H1 (cell line): ENCODE results near the gene ADGRL2. TPM values are rescaled to one million over a fixed set of nuclear protein-coding genes. Genes with fewer than 3 reads are reported as not detected.

Experiments
- CTCF ChIA-PET: fragments of 300-600 bp; sonication (Branson Sonifier 250); formaldehyde crosslinking; loops from one replicate; lab custom pipeline; 2021; ENCODE audit not compliant: partially characterized antibody; lab: Charles Lee
- POLR2A ChIA-PET: fragments of 300-600 bp; sonication (Branson Sonifier 250); formaldehyde crosslinking; loops from one replicate; lab custom pipeline; 2021; ENCODE audit warnings: inconsistent platforms; ENCODE audit not compliant: partially characterized antibody; lab: Charles Lee
- DNase-seq, 2 experiments: peaks; one replicate each; pipeline versions ENCODE4 v3.0.0 to v3.0.0-alpha.2; 2010 to 2022; ENCODE audit warnings: low spot score in 2 of 2, low read depth in 1 of 2, mixed read lengths in 1 of 2
- FAIRE-seq: peaks from 2 replicates; lab custom pipeline; 2011; peaks lifted over from hg19 to GRCh38; lab: Jason Lieb, UNC
- H2AFZ ChIP-seq: 2 replicates; pipeline ENCODE4 v1.8.1; 2012; ENCODE audit warnings: low read length, inconsistent platforms
- H2AK5ac ChIP-seq: 2 replicates; pipeline ENCODE4 v1.6.1; 2013; ENCODE audit warnings: low read depth, low read length
- H2BK120ac ChIP-seq: replicated peaks from 2 replicates; pipeline ENCODE3; 2013; ENCODE audit warnings: low read depth, low read length, inconsistent platforms
- H2BK12ac ChIP-seq: 2 replicates; pipeline ENCODE4 v1.6.1; 2013; ENCODE audit warnings: low read depth, low read length
- H2BK15ac ChIP-seq: 2 replicates; pipeline ENCODE4 v1.6.1; 2013; ENCODE audit warnings: low read length
- H2BK20ac ChIP-seq: 2 replicates; pipeline ENCODE4 v1.6.1; 2013; ENCODE audit warnings: low read length
- H2BK5ac ChIP-seq: 2 replicates; pipeline ENCODE4 v1.6.1; 2013; ENCODE audit warnings: low read depth, low read length
- H3K14ac ChIP-seq: 2 replicates; pipeline ENCODE4 v1.6.1; 2013; ENCODE audit warnings: inconsistent platforms; ENCODE audit not compliant: insufficient read length
- H3K18ac ChIP-seq: 2 replicates; pipeline ENCODE4 v1.6.1; 2013; ENCODE audit warnings: low read length; ENCODE audit errors: extremely low read depth
- H3K23ac ChIP-seq: 2 replicates; pipeline ENCODE4 v1.6.1; 2013; ENCODE audit warnings: inconsistent platforms; ENCODE audit not compliant: insufficient read length
- H3K23me2 ChIP-seq: 2 replicates; pipeline ENCODE4 v1.6.1; 2013; ENCODE audit warnings: low read depth, low read length
- H3K27ac ChIP-seq: 2 replicates; pipeline ENCODE4 v1.6.1; 2011; ENCODE audit warnings: low read depth, low read length, inconsistent platforms
- H3K27me3 ChIP-seq, 4 experiments: replicated peaks in 1 of 4; 1 replicate in 1 of 4; 2 replicates in 3 of 4; pipeline versions ENCODE4 v1.6.1 to v1.8.1; 2011 to 2013; ENCODE audit warnings: low read length in 3 of 4, mild to moderate bottlenecking in 3 of 4, inconsistent platforms in 2 of 4, mixed read lengths in 2 of 4, moderate library complexity in 1 of 4; ENCODE audit not compliant: control insufficient read depth in 3 of 4, insufficient read depth in 3 of 4; ENCODE audit errors: extremely low read depth in 1 of 4
- H3K36me3 ChIP-seq, 4 experiments: 2 replicates each; pipeline versions ENCODE4 v1.6.1 to v1.8.1; 2011 to 2013; ENCODE audit warnings: mild to moderate bottlenecking in 4 of 4, low read length in 3 of 4, moderate library complexity in 2 of 4, control low read depth in 1 of 4, inconsistent platforms in 1 of 4; ENCODE audit not compliant: insufficient read depth in 4 of 4, control insufficient read depth in 2 of 4
- H3K4ac ChIP-seq: replicated peaks from 2 replicates; pipeline ENCODE3; 2013; ENCODE audit warnings: low read length, low read depth, mixed read lengths, inconsistent platforms; ENCODE audit not compliant: insufficient read length
- H3K4me1 ChIP-seq, 4 experiments: replicated peaks in 1 of 4; 1 replicate in 1 of 4; 2 replicates in 3 of 4; pipeline versions ENCODE4 v1.6.1 to v1.8.1; 2011 to 2013; ENCODE audit warnings: low read length in 3 of 4, inconsistent platforms in 2 of 4, mixed read lengths in 1 of 4; ENCODE audit not compliant: insufficient read depth in 4 of 4, control insufficient read depth in 3 of 4
- H3K4me2 ChIP-seq, 2 experiments: 2 replicates each; pipeline versions ENCODE4 v1.6.1 to v1.8.1; 2011 to 2013; ENCODE audit warnings: low read depth in 2 of 2, low read length in 2 of 2, control low read depth in 1 of 2, inconsistent platforms in 1 of 2, mild to moderate bottlenecking in 1 of 2; ENCODE audit not compliant: insufficient read depth in 1 of 2
- H3K4me3 ChIP-seq, 4 experiments: fragments of 200-600, 300-600 bp in 1 of 4; sonication (generic), shearing (Covaris generic), sonication (Bioruptor Twin) in 1 of 4; 2 replicates each; pipeline versions ENCODE4 v1.5.1 to v1.8.1; 2011 to 2016; ENCODE audit warnings: low read length in 4 of 4, low read depth in 3 of 4, control low read depth in 2 of 4, inconsistent platforms in 2 of 4, mild to moderate bottlenecking in 2 of 4, mixed read lengths in 1 of 4, moderate library complexity in 1 of 4; ENCODE audit not compliant: insufficient read depth in 2 of 4; ENCODE audit errors: extremely low read depth in 1 of 4
- H3K56ac ChIP-seq: replicated peaks from 2 replicates; pipeline ENCODE3; 2013; ENCODE audit warnings: low read depth, mild to moderate bottlenecking, mixed read lengths, low read length, inconsistent platforms; ENCODE audit not compliant: insufficient read length
- H3K79me1 ChIP-seq: 2 replicates; pipeline ENCODE4 v1.6.1; 2013; ENCODE audit warnings: low read depth, low read length, control low read depth
- H3K79me2 ChIP-seq, 2 experiments: 2 replicates each; pipeline versions ENCODE4 v1.6.1 to v1.8.1; 2012 to 2013; ENCODE audit warnings: low read length in 2 of 2, mild to moderate bottlenecking in 2 of 2, inconsistent platforms in 1 of 2; ENCODE audit not compliant: insufficient read depth in 2 of 2, control insufficient read depth in 1 of 2
- H3K9ac ChIP-seq, 4 experiments: replicated peaks in 1 of 4; 1 replicate in 1 of 4; 2 replicates in 3 of 4; pipeline versions ENCODE4 v1.6.1 to v1.8.1; 2011 to 2013; ENCODE audit warnings: low read depth in 3 of 4, low read length in 3 of 4, control low read depth in 2 of 4, mild to moderate bottlenecking in 2 of 4, moderate library complexity in 2 of 4, inconsistent platforms in 1 of 4; ENCODE audit errors: extremely low read depth in 1 of 4
- H3K9me3 ChIP-seq, 2 experiments: 2 replicates each; pipeline versions ENCODE4 v1.6.1 to v1.8.1; 2012 to 2013; ENCODE audit warnings: mild to moderate bottlenecking in 2 of 2, moderate library complexity in 2 of 2, control low read depth in 1 of 2, inconsistent platforms in 1 of 2, low read depth in 1 of 2, low read length in 1 of 2, mixed read lengths in 1 of 2; ENCODE audit not compliant: insufficient read depth in 2 of 2
- H4K20me1 ChIP-seq, 2 experiments: replicated peaks in 1 of 2; 2 replicates each; pipeline versions ENCODE3 to v1.8.1; 2011 to 2013; ENCODE audit warnings: inconsistent platforms in 2 of 2, low read length in 2 of 2, mild to moderate bottlenecking in 1 of 2; ENCODE audit not compliant: insufficient read depth in 2 of 2, control insufficient read depth in 1 of 2
- H4K5ac ChIP-seq: 2 replicates; pipeline ENCODE4 v1.6.1; 2013; ENCODE audit warnings: low read length, low read depth, mixed read lengths, inconsistent platforms; ENCODE audit not compliant: insufficient read length
- H4K8ac ChIP-seq: 2 replicates; pipeline ENCODE4 v1.8.0; 2013; ENCODE audit warnings: mild to moderate bottlenecking, moderate library complexity, low read length, inconsistent platforms; ENCODE audit not compliant: insufficient read depth; ENCODE audit errors: extremely low read depth
- H4K91ac ChIP-seq: replicated peaks from 2 replicates; pipeline ENCODE3; 2013; ENCODE audit warnings: low read length, mixed read lengths, inconsistent platforms; ENCODE audit not compliant: insufficient read length
- CREB1 ChIP-seq: IDR thresholded peaks from 2 replicates; pipeline ENCODE4 v1.6.1; 2012; ENCODE audit warnings: inconsistent platforms
- CTBP2 ChIP-seq: IDR thresholded peaks from 2 replicates; pipeline ENCODE4 v1.7.0; 2011; ENCODE audit warnings: borderline replicate concordance, mild to moderate bottlenecking, moderate library complexity, mixed read lengths, low read length; ENCODE audit not compliant: insufficient read depth, insufficient read length
- GABPA ChIP-seq: IDR thresholded peaks from 2 replicates; pipeline ENCODE4 v1.6.1; 2011; ENCODE audit warnings: mild to moderate bottlenecking, low read length, moderate library complexity, borderline replicate concordance; ENCODE audit not compliant: insufficient read depth
- JUN ChIP-seq: IDR thresholded peaks from 2 replicates; pipeline ENCODE4 v1.6.1; 2011; ENCODE audit warnings: low read depth, mild to moderate bottlenecking, improper control_type of control experiment, low read length
- JUND ChIP-seq: IDR thresholded peaks from 2 replicates; pipeline ENCODE4 v1.6.1; 2011; ENCODE audit warnings: mild to moderate bottlenecking, improper control_type of control experiment, low read length
- NANOG ChIP-seq: IDR thresholded peaks from 2 replicates; pipeline ENCODE4 v1.6.1; 2011; ENCODE audit warnings: low read length, low read depth, mild to moderate bottlenecking, inconsistent platforms; ENCODE audit not compliant: insufficient read depth, poor library complexity, severe bottlenecking
- SAP30 ChIP-seq: fragments of 300-600 bp; sonication (generic); IDR thresholded peaks from 2 replicates; pipeline ENCODE4 v1.7.1; 2012; ENCODE audit warnings: low read length, moderate library complexity, mild to moderate bottlenecking, inconsistent platforms; ENCODE audit not compliant: insufficient read depth, insufficient replicate concordance
- SP1 ChIP-seq: IDR thresholded peaks from 2 replicates; pipeline ENCODE4 v1.6.1; 2011; ENCODE audit warnings: low read depth, low read length
- TAF7 ChIP-seq: optimal IDR thresholded peaks from 2 replicates; pipeline ENCODE3; 2011; ENCODE audit warnings: low read depth, mild to moderate bottlenecking, inconsistent platforms, low read length, moderate library complexity, borderline replicate concordance
- WGBS, 2 experiments: shearing (Covaris generic) in 1 of 2; methylation state at CpG; one replicate each; pipeline versions ENCODE4 v1.1.6 to v1.1.7; 2013 to 2015; ENCODE audit warnings: low lambda C conversion rate in 2 of 2, mixed read lengths in 2 of 2, inconsistent platforms in 1 of 2, low coverage in 1 of 2, missing lambda C conversion rate in 1 of 2; ENCODE audit not compliant: insufficient replicate concordance in 2 of 2, insufficient coverage in 1 of 2, insufficient read length in 1 of 2; ENCODE audit errors: extremely low coverage in 1 of 2, missing lambda C conversion rate in 1 of 2; 5-methylcytosine and 5-hydroxymethylcytosine counted together
- polyA plus RNA-seq, 7 experiments: library from polyadenylated mRNA; depleted of rRNA in 3 of 7; stranded (reverse) in 5 of 7; unstranded in 2 of 7; fragments of >200 nt in 5 of 7; fragments of 200-250 nt in 2 of 7; gene quantifications; 1 replicate in 5 of 7; 2 replicates in 1 of 7; 4 replicates in 1 of 7; pipeline versions ENCODE4 v1.2.1 to v1.2.3, GENCODE V29; 2011 to 2013; ENCODE audit warnings: missing spikeins in 2 of 7, mixed read lengths in 2 of 7
- total RNA-seq: library from RNA; stranded (reverse); fragmentation: NEBNext Ultra II Directional; extraction: Animal tissue kit (Norgen Biotek cat#: 25700); gene quantifications from 2 replicates; pipeline ENCODE4 v1.2.1, GENCODE V29; 2021
- TF ChIP-seq, protein P1 (sequence below), 3 experiments: IDR thresholded peaks; 1 replicate in 2 of 3; 2 replicates in 1 of 3; pipeline versions ENCODE4 v1.5.1 to v1.6.1; 2011; ENCODE audit warnings: low read length in 3 of 3, mild to moderate bottlenecking in 3 of 3, inconsistent platforms in 2 of 3, low read depth in 1 of 3, moderate library complexity in 1 of 3; ENCODE audit not compliant: insufficient read depth in 1 of 3; ENCODE audit errors: control extremely low read depth in 1 of 3

Gene ADGRL2
- total and polyA plus RNA-seq, 2 of the 8 experiments (the other 6 are each of a cell fraction or from before 2014, with no cell fraction given) = 113 to 124 TPM

DNA sequence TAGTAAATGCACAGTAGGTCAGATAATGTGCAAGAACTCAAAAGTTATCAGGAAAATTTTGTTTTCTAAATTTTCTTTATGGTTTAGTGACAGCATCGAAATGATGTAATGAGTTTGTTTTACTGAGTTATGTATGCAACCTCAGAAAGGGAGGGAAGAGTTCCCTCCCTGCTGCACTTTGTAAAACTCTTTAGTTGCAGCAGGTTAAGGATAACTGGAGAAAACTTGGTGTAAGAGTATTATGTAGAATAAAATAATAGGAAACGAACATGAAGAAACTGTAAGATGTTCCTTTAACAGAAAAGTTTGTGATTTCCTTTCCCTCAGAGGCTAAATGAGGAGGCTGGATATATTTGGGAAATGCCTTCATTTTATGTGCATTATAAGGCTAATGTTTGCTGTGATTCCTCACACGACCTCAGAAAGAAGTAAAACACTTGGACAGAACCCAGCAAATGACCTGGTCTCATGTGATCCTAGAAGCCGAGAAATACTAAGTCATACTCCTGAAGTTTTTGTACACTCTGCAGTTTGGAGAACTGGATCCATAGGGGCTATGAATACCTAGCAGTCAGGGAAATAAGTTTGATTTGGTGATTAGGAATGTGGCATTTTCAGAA is 35.4 kb downstream of the ADGRL2 start:
- Histone ChIP-seq H3K9me3 (no peaks in the 10 kb centered on the region), H3K23me2 (no peaks in the 10 kb centered on the region), H2AFZ (no peak overlapping the region), H3K4me3 (no peak overlapping the region), H4K20me1 (peaks cover 4 to 18% of the 10 kb centered on the region in 2 experiments), H3K18ac (no peak overlapping the region), H2BK12ac (no peak overlapping the region), H3K4me2 (no peak overlapping the region), H2BK15ac (no peak overlapping the region), H2BK120ac (no peak overlapping the region), H3K23ac (no peak overlapping the region), H4K91ac (no peak overlapping the region), H3K36me3 (peaks cover 0 to 28% (median 2%) of the 10 kb centered on the region in 4 experiments; a peak in 3 of 8 replicates), H2BK5ac (no peak overlapping the region), H3K27me3 (no peaks in the 10 kb centered on the region), H3K4ac (no peak overlapping the region), H3K14ac (no peak overlapping the region), H3K79me2 (peaks cover 0 to 97% of the 10 kb centered on the region in 2 experiments; a peak in 3 of 4 replicates), H3K56ac (no peak overlapping the region), H2AK5ac (no peak overlapping the region), H3K79me1 (0 out of 2 replicates have a peak, but pooled peaks cover 2% of the 10 kb centered on the region), H4K8ac (no peak overlapping the region), H3K9ac (no peak overlapping the region), H3K27ac (no peak overlapping the region), H3K4me1 (peaks cover 0 to 6% (median 2%) of the 10 kb centered on the region in 4 experiments; a peak in 3 of 7 replicates), H4K5ac (no peak overlapping the region), H2BK20ac (no peak overlapping the region)
- WGBS, 2 experiments = 88% methylated on average over 4 of the region's 4 CpGs; no CpG with 5 or more reads in 1 of the 2 experiments
- no peak for FAIRE-seq
- CTCF ChIA-PET = interaction anchor here (1.4 kb wide), 1 partner anchor 286 kb away, joined by 3 read pairs; no protein-coding TSS in a partner anchor
- POLR2A ChIA-PET = interaction anchor here (1.3 to 1.4 kb wide), 2 partner anchors 10 to 12 kb away, joined by 3 to 5 read pairs; no protein-coding TSS in a partner anchor
- no peak for DNase-seq
- TF ChIP-seq JUN = no peak
- no peak for TF ChIP-seq CTBP2
- TF ChIP-seq, protein P1, sequence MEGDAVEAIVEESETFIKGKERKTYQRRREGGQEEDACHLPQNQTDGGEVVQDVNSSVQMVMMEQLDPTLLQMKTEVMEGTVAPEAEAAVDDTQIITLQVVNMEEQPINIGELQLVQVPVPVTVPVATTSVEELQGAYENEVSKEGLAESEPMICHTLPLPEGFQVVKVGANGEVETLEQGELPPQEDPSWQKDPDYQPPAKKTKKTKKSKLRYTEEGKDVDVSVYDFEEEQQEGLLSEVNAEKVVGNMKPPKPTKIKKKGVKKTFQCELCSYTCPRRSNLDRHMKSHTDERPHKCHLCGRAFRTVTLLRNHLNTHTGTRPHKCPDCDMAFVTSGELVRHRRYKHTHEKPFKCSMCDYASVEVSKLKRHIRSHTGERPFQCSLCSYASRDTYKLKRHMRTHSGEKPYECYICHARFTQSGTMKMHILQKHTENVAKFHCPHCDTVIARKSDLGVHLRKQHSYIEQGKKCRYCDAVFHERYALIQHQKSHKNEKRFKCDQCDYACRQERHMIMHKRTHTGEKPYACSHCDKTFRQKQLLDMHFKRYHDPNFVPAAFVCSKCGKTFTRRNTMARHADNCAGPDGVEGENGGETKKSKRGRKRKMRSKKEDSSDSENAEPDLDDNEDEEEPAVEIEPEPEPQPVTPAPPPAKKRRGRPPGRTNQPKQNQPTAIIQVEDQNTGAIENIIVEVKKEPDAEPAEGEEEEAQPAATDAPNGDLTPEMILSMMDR (IDR thresholded peaks at IDR 0.05; ENCODE audit: control extremely low read depth in 1 of 3, insufficient read depth in 1 of 3, low read depth in 1 of 3, low read length in 3 of 3) = no peak
- no peak for TF ChIP-seq CREB1
- TF ChIP-seq GABPA = no peak
- no peak for TF ChIP-seq SAP30
- no peak for TF ChIP-seq JUND
- TF ChIP-seq TAF7 = no peak
- TF ChIP-seq SP1 = no peak
- no peak for TF ChIP-seq NANOG
